PC-9 (cell line): ENCODE results near the gene RALB.

Experiments used
- CTCF ChIP-seq: fragments of 200-600 bp; sonication (generic); conservative IDR thresholded peaks from 2 replicates; pipeline ENCODE4 v1.6.1; 2017; ENCODE audit warnings: mixed run types, antibody characterized with exemption, mild to moderate bottlenecking, moderate library complexity
- EZH2 ChIP-seq: fragments of 200-600 bp; sonication (generic); IDR thresholded peaks from 2 replicates; pipeline ENCODE4 v1.8.0; 2017; ENCODE audit warnings: antibody characterized with exemption, low read depth

GRCh38 chr2:120271711-120272379, 19.2 kb downstream of the RALB start:
- TF ChIP-seq CTCF (no peak), EZH2 (no peak)
